DMS53 treated with DMSO at 0.1 percent for 48 hours (cell line): Measurements from ENCODE around the gene FOXA2.

ENCODE experiments used
- DNase-seq: peaks from one replicate; lab custom pipeline; 2025; ENCODE audit not compliant: unreplicated experiment; lab: John Stamatoyannopoulos, UW

Gene FOXA2

GRCh38 chr20:22584922-22585785 lies 782 bp upstream of the FOXA2 start:
- peak; percentile 88 for DNase-seq

GRCh38 chr20:22583773-22584521 lies 425 bp downstream of the FOXA2 start:
- DNase-seq = peak; percentile 92

- peak; percentile 47 for DNase-seq
Measured at GRCh38 chr20:22582964-22583772, 1.2 kb downstream of the FOXA2 start.

GRCh38 chr20:22582386-22582963 lies 1.9 kb downstream of the FOXA2 start:
- no peak for DNase-seq

GRCh38 chr20:22581437-22582385 lies 2.7 kb downstream of the FOXA2 start:
- peak; percentile 50 for DNase-seq

- DNase-seq = peak; percentile 71
Measured at GRCh38 chr20:22579711-22580697, 4.4 kb downstream of the FOXA2 start.

GRCh38 chr20:22579119-22579427 lies 5.3 kb downstream of the FOXA2 start:
- peak; percentile 80 for DNase-seq

GRCh38 chr20:22578221-22579118 lies 5.9 kb downstream of the FOXA2 start:
- DNase-seq = peak; percentile 80

- peak; percentile 58 for DNase-seq
Measured at GRCh38 chr20:22577515-22578220, 6.7 kb downstream of the FOXA2 start.

- no peak for DNase-seq
Measured at GRCh38 chr20:22576733-22577514, 7.4 kb downstream of the FOXA2 start.

GRCh38 chr20:22576273-22576672 lies 8.1 kb downstream of the FOXA2 start:
- DNase-seq = no peak

- DNase-seq = no peak
Measured at GRCh38 chr20:22575737-22576136, 8.6 kb downstream of the FOXA2 start.

GRCh38 chr20:22575087-22575721 lies 9.2 kb downstream of the FOXA2 start:
- DNase-seq = no peak

- no peak for DNase-seq
Measured at GRCh38 chr20:22574545-22575086, 9.8 kb downstream of the FOXA2 start.

GRCh38 chr20:22572491-22572890 lies 11.9 kb downstream of the FOXA2 start:
- DNase-seq = no peak

GRCh38 chr20:22572023-22572422 lies 12.3 kb downstream of the FOXA2 start:
- no peak for DNase-seq
